ENCODE data around the gene KRT81. TPM values are rescaled to one million over a fixed set of nuclear protein-coding genes. Genes with fewer than 3 reads are reported as not detected.
"Not testable (repeated sequence)": the region's sequence is repeated elsewhere in the genome, so short reads cannot be mapped to it uniquely, and the experiment has no call there.

The KRT81 gene
- total RNA-seq, 4 donors from 2014 or later: not detected

- H3K27ac ChIP-seq: no peak overlapping the region
Observed at GRCh38 chr12:52293926-52294325, 2.6 kb upstream of the KRT81 start.

GRCh38 chr12:52290483-52291134, 725 bp downstream of the KRT81 start:
- H3K27ac ChIP-seq; H3K4me1 ChIP-seq; H3K27me3 ChIP-seq; H3K36me3 ChIP-seq; H3K4me3 ChIP-seq; intact Hi-C loops (cut with DNase I; ENCODE audit: low total_unique reads); H3K9me3 ChIP-seq; DNase-seq: not testable (repeated sequence)

More at GRCh38 chr12:52293926-52294325, 2.6 kb upstream of the KRT81 start:
- Histone ChIP-seq H3K27me3 (no peaks in the 10 kb centered on the region), H3K4me3 (no peak overlapping the region), H3K9me3 (no peaks in the 10 kb centered on the region), H3K36me3 (no peaks in the 10 kb centered on the region), H3K4me1 (no peaks in the 10 kb centered on the region)
- TF ChIP-seq POLR2A (IDR thresholded peaks at IDR 0.05): no peak
- no peak for TF ChIP-seq CTCF (IDR thresholded peaks at IDR 0.05)
- intact Hi-C loops (cut with DNase I; ENCODE audit: low total_unique reads): no loop called here
- DNase-seq: no peak

GRCh38 chr12:52287816-52288805, 3.2 kb downstream of the KRT81 start:
- H3K9me3 ChIP-seq; DNase-seq; intact Hi-C loops (cut with DNase I; ENCODE audit: low total_unique reads); H3K4me1 ChIP-seq; H3K27ac ChIP-seq; H3K27me3 ChIP-seq; H3K4me3 ChIP-seq; H3K36me3 ChIP-seq: not testable (repeated sequence)

GRCh38 chr12:52286857-52287785, 4.2 kb downstream of the KRT81 start:
- DNase-seq; H3K27ac ChIP-seq; H3K4me1 ChIP-seq; H3K9me3 ChIP-seq; intact Hi-C loops (cut with DNase I; ENCODE audit: low total_unique reads); H3K36me3 ChIP-seq; H3K4me3 ChIP-seq; H3K27me3 ChIP-seq: not testable (repeated sequence)

GRCh38 chr12:52285851-52286530, 5.3 kb downstream of the KRT81 start:
- Histone ChIP-seq H3K27ac (no peak overlapping the region), H3K27me3 (no peaks in the 10 kb centered on the region), H3K36me3 (no peaks in the 10 kb centered on the region), H3K9me3 (no peaks in the 10 kb centered on the region), H3K4me3 (no peak overlapping the region), H3K4me1 (no peaks in the 10 kb centered on the region)
- no peak for DNase-seq
- TF ChIP-seq POLR2A (IDR thresholded peaks at IDR 0.05) (no peak), CTCF (IDR thresholded peaks at IDR 0.05) (no peak)
- intact Hi-C loops (cut with DNase I; ENCODE audit: low total_unique reads): no loop called here

GRCh38 chr12:52285172-52285745, 6.1 kb downstream of the KRT81 start:
- intact Hi-C loops (cut with DNase I; ENCODE audit: low total_unique reads): no loop called here
- no peak for TF ChIP-seq CTCF (IDR thresholded peaks at IDR 0.05)
- TF ChIP-seq POLR2A (IDR thresholded peaks at IDR 0.05): no peak
- no peak for DNase-seq
- Histone ChIP-seq H3K27ac (no peak overlapping the region), H3K9me3 (no peaks in the 10 kb centered on the region), H3K4me1 (no peaks in the 10 kb centered on the region), H3K36me3 (no peaks in the 10 kb centered on the region), H3K4me3 (no peak overlapping the region), H3K27me3 (no peaks in the 10 kb centered on the region)
